ENCODE results near the gene F8A2. TPM values are rescaled to one million over a fixed set of nuclear protein-coding genes. Genes with fewer than 3 reads are reported as not detected.
A peak's percentile ranks its signal among the peaks of the same experiment; 100 is the strongest.
"Not testable (repeated sequence)": the region's sequence is repeated elsewhere in the genome, so short reads cannot be mapped to it uniquely, and the experiment has no call there.

Gene F8A2
- not detected for total RNA-seq

- H3K4me3 Mint-ChIP-seq; H3K4me1 Mint-ChIP-seq (ENCODE audit: low read depth); H3K27ac Mint-ChIP-seq; H3K9me3 Mint-ChIP-seq; H3K36me3 Mint-ChIP-seq; H3K27me3 Mint-ChIP-seq; intact Hi-C loops (cut with micrococcal nuclease); DNase-seq; CTCF ChIA-PET; POLR2A ChIA-PET: not testable (repeated sequence)
Observed at GRCh38 chrX:155381843-155382528, at the start of gene F8A2. TSS of gene F8A2 (plus strand) at chrX:155382095. CDS start at chrX:155382115, 20 bp downstream.

- no peak overlapping the region for H3K27ac Mint-ChIP-seq
- no peaks in the 10 kb centered on the region for H3K27me3 Mint-ChIP-seq
- no peaks in the 10 kb centered on the region for H3K4me1 Mint-ChIP-seq (ENCODE audit: low read depth)
- H3K4me3 Mint-ChIP-seq, result no peak overlapping the region
- intact Hi-C loops (cut with micrococcal nuclease), result no loop called here
- H3K9me3 Mint-ChIP-seq, result no peaks in the 10 kb centered on the region
- POLR2A ChIA-PET, result interaction anchor here (1.0 kb wide), 1 partner anchor 117 kb away, joined by 3 read pairs; no protein-coding TSS in a partner anchor
- CTCF ChIA-PET, result no interaction called here
- H3K36me3 Mint-ChIP-seq, result no peaks in the 10 kb centered on the region
- no peak for DNase-seq
Observed at GRCh38 chrX:155333544-155334100, 48.3 kb upstream of the F8A2 start.

GRCh38 chrX:155334486-155335336, 47.2 kb upstream of the F8A2 start, which contains the start of gene CLIC2:
TSS of gene CLIC2 (minus strand) at chrX:155334614. CDS start at chrX:155334427, 187 bp downstream.
- Mint-ChIP-seq H3K27me3 (no peaks in the 10 kb centered on the region), H3K4me1 (ENCODE audit: low read depth) (no peaks in the 10 kb centered on the region), H3K27ac (no peak within 1 kb of the TSS), H3K36me3 (no peaks in the 10 kb centered on the region), H3K9me3 (no peaks in the 10 kb centered on the region), H3K4me3 (no peak within 1 kb of the TSS)
- intact Hi-C loops (cut with micrococcal nuclease), result no loop called here
- peak; percentile 17 for DNase-seq
- CTCF ChIA-PET, result no interaction called here
- POLR2A ChIA-PET, result no interaction called here

- POLR2A ChIA-PET; intact Hi-C loops (cut with micrococcal nuclease); DNase-seq; H3K4me1 Mint-ChIP-seq (ENCODE audit: low read depth); H3K4me3 Mint-ChIP-seq; CTCF ChIA-PET; H3K27ac Mint-ChIP-seq; H3K9me3 Mint-ChIP-seq; H3K27me3 Mint-ChIP-seq; H3K36me3 Mint-ChIP-seq: not testable (repeated sequence)
Observed at GRCh38 chrX:155335337-155335712, 46.6 kb upstream of the F8A2 start.

- H3K36me3 Mint-ChIP-seq; POLR2A ChIA-PET; H3K27ac Mint-ChIP-seq; H3K27me3 Mint-ChIP-seq; H3K4me1 Mint-ChIP-seq (ENCODE audit: low read depth); intact Hi-C loops (cut with micrococcal nuclease); DNase-seq; H3K9me3 Mint-ChIP-seq; CTCF ChIA-PET; H3K4me3 Mint-ChIP-seq: not testable (repeated sequence)
Observed at GRCh38 chrX:155345689-155346088, 36.2 kb upstream of the F8A2 start.

- H3K4me1 Mint-ChIP-seq (ENCODE audit: low read depth); POLR2A ChIA-PET; H3K27me3 Mint-ChIP-seq; intact Hi-C loops (cut with micrococcal nuclease); DNase-seq; H3K9me3 Mint-ChIP-seq; CTCF ChIA-PET; H3K4me3 Mint-ChIP-seq; H3K36me3 Mint-ChIP-seq; H3K27ac Mint-ChIP-seq: not testable (repeated sequence)
Observed at GRCh38 chrX:155349448-155349847, 32.4 kb upstream of the F8A2 start.

- H3K4me1 Mint-ChIP-seq (ENCODE audit: low read depth); H3K27ac Mint-ChIP-seq; H3K4me3 Mint-ChIP-seq; H3K27me3 Mint-ChIP-seq; CTCF ChIA-PET; H3K9me3 Mint-ChIP-seq; intact Hi-C loops (cut with micrococcal nuclease); POLR2A ChIA-PET; H3K36me3 Mint-ChIP-seq; DNase-seq: not testable (repeated sequence)
Observed at GRCh38 chrX:155363712-155364111, 18.2 kb upstream of the F8A2 start.

GRCh38 chrX:155373777-155374458, 8.0 kb upstream of the F8A2 start:
- intact Hi-C loops (cut with micrococcal nuclease); H3K4me1 Mint-ChIP-seq (ENCODE audit: low read depth); H3K27ac Mint-ChIP-seq; H3K9me3 Mint-ChIP-seq; CTCF ChIA-PET; H3K27me3 Mint-ChIP-seq; POLR2A ChIA-PET; DNase-seq; H3K4me3 Mint-ChIP-seq; H3K36me3 Mint-ChIP-seq: not testable (repeated sequence)

GRCh38 chrX:155379802-155380201, 2.1 kb upstream of the F8A2 start:
- H3K36me3 Mint-ChIP-seq; H3K9me3 Mint-ChIP-seq; H3K4me1 Mint-ChIP-seq (ENCODE audit: low read depth); DNase-seq; CTCF ChIA-PET; H3K27ac Mint-ChIP-seq; H3K4me3 Mint-ChIP-seq; H3K27me3 Mint-ChIP-seq; POLR2A ChIA-PET; intact Hi-C loops (cut with micrococcal nuclease): not testable (repeated sequence)

- H3K36me3 Mint-ChIP-seq; H3K27ac Mint-ChIP-seq; POLR2A ChIA-PET; H3K9me3 Mint-ChIP-seq; H3K4me3 Mint-ChIP-seq; H3K27me3 Mint-ChIP-seq; intact Hi-C loops (cut with micrococcal nuclease); CTCF ChIA-PET; DNase-seq: not testable (repeated sequence)
- peaks cover 11% of the 10 kb centered on the region for H3K4me1 Mint-ChIP-seq (ENCODE audit: low read depth)
Observed at GRCh38 chrX:155382529-155382967, 653 bp downstream of the F8A2 start.

GRCh38 chrX:155389634-155390033, 7.7 kb downstream of the F8A2 start:
- POLR2A ChIA-PET, result no interaction called here
- no peaks in the 10 kb centered on the region for H3K9me3 Mint-ChIP-seq
- CTCF ChIA-PET, result no interaction called here
- H3K27me3 Mint-ChIP-seq, result no peaks in the 10 kb centered on the region
- H3K36me3 Mint-ChIP-seq, result peaks cover 13% of the 10 kb centered on the region
- intact Hi-C loops (cut with micrococcal nuclease), result no loop called here
- H3K27ac Mint-ChIP-seq, result no peak overlapping the region
- no peak for DNase-seq
- no peak overlapping the region for H3K4me3 Mint-ChIP-seq
- H3K4me1 Mint-ChIP-seq (ENCODE audit: low read depth), result peaks cover 31% of the 10 kb centered on the region

- peak; percentile 34 for DNase-seq
- H3K27ac Mint-ChIP-seq; H3K27me3 Mint-ChIP-seq; intact Hi-C loops (cut with micrococcal nuclease); H3K36me3 Mint-ChIP-seq; CTCF ChIA-PET; H3K9me3 Mint-ChIP-seq; POLR2A ChIA-PET; H3K4me3 Mint-ChIP-seq: not testable (repeated sequence)
- H3K4me1 Mint-ChIP-seq (ENCODE audit: low read depth), result peaks cover 14% of the 10 kb centered on the region
Observed at GRCh38 chrX:155394747-155395276, 12.9 kb downstream of the F8A2 start.
